Effector memory CD4-positive, alpha-beta T cell (primary cell): ENCODE measurements around the gene THBS3.
"Not testable (repeated sequence)": the region's sequence is repeated elsewhere in the genome, so short reads cannot be mapped to it uniquely, and the experiment has no call there.

Experiments used
- DNase-seq, 3 donors: peaks; one replicate each; pipeline ENCODE4 v3.0.0-alpha.2; 2020
- H3K27ac ChIP-seq: 2 replicates; pipeline ENCODE4 v1.7.0; 2013; ENCODE audit warnings: mild to moderate bottlenecking, low read length, moderate library complexity; ENCODE audit not compliant: insufficient read depth, poor library complexity, severe bottlenecking
- H3K27me3 ChIP-seq: replicated peaks from 2 replicates; pipeline ENCODE4 v1.7.0; 2013; ENCODE audit warnings: mild to moderate bottlenecking, low read length; ENCODE audit not compliant: insufficient read depth, control insufficient read depth, poor library complexity, severe bottlenecking
- H3K36me3 ChIP-seq: 2 replicates; pipeline ENCODE4 v1.7.0; 2013; ENCODE audit warnings: mild to moderate bottlenecking, low read length, moderate library complexity; ENCODE audit not compliant: control insufficient read depth, insufficient read depth
- H3K4me1 ChIP-seq: 2 replicates; pipeline ENCODE4 v1.7.0; 2013; ENCODE audit warnings: low read length, mild to moderate bottlenecking; ENCODE audit not compliant: control insufficient read depth, insufficient read depth, poor library complexity, severe bottlenecking
- H3K4me3 ChIP-seq: 2 replicates; pipeline ENCODE4 v1.7.0; 2013; ENCODE audit warnings: low read length, low read depth, mild to moderate bottlenecking; ENCODE audit not compliant: insufficient read depth, poor library complexity, severe bottlenecking
- H3K9me3 ChIP-seq: 2 replicates; pipeline ENCODE4 v1.7.0; 2013; ENCODE audit warnings: mild to moderate bottlenecking, low read length, moderate library complexity; ENCODE audit not compliant: control insufficient read depth

THBS3 gene

GRCh38 chr1:155235375-155235774 is 27.7 kb upstream of the THBS3 start:
- H3K27ac ChIP-seq, H3K9me3 ChIP-seq, H3K27me3 ChIP-seq, H3K4me1 ChIP-seq, DNase-seq, H3K4me3 ChIP-seq: not testable (repeated sequence)
- peaks cover 22% of the 10 kb centered on the region for H3K36me3 ChIP-seq

GRCh38 chr1:155233502-155233901 is 25.8 kb upstream of the THBS3 start:
- H3K4me1 ChIP-seq, DNase-seq, H3K9me3 ChIP-seq, H3K27ac ChIP-seq, H3K4me3 ChIP-seq, H3K27me3 ChIP-seq: not testable (repeated sequence)
- peaks cover 16% of the 10 kb centered on the region for H3K36me3 ChIP-seq

GRCh38 chr1:155232001-155232978 is 24.6 kb upstream of the THBS3 start:
- H3K27ac ChIP-seq, DNase-seq, H3K9me3 ChIP-seq, H3K27me3 ChIP-seq, H3K4me3 ChIP-seq: not testable (repeated sequence)
- peaks cover 14% of the 10 kb centered on the region for H3K36me3 ChIP-seq
- H3K4me1 ChIP-seq, result peaks cover 15% of the 10 kb centered on the region

- not testable (repeated sequence) for H3K27ac ChIP-seq, H3K36me3 ChIP-seq, DNase-seq
These were observed 23.6 kb upstream of the THBS3 start for GRCh38 chr1:155231302-155231701.

GRCh38 chr1:155228096-155228427 is 20.4 kb upstream of the THBS3 start:
- no peaks in the 10 kb centered on the region for H3K27me3 ChIP-seq
- H3K36me3 ChIP-seq, result no peaks in the 10 kb centered on the region
- DNase-seq, result no peak
- H3K4me3 ChIP-seq, result peak overlapping the region; percentile 57
- peak overlapping the region; percentile 82 for H3K27ac ChIP-seq
- peaks cover 9% of the 10 kb centered on the region for H3K4me1 ChIP-seq
- no peaks in the 10 kb centered on the region for H3K9me3 ChIP-seq

More at GRCh38 chr1:155231302-155231701, 23.6 kb upstream of the THBS3 start:
- H3K9me3 ChIP-seq, H3K27me3 ChIP-seq, H3K4me3 ChIP-seq: not testable (repeated sequence)
- H3K4me1 ChIP-seq, result peaks cover 17% of the 10 kb centered on the region

- Histone ChIP-seq H3K4me1 (peaks cover 9% of the 10 kb centered on the region), H3K27ac (peak overlapping the region; percentile 82), H3K9me3 (no peaks in the 10 kb centered on the region), H3K4me3 (peak overlapping the region; percentile 57), H3K36me3 (no peaks in the 10 kb centered on the region), H3K27me3 (no peaks in the 10 kb centered on the region)
- peak; percentile 96 to 97 (median 96) for DNase-seq
These were observed 19.8 kb upstream of the THBS3 start for GRCh38 chr1:155227261-155228095.

GRCh38 chr1:155226910-155227260 is 19.2 kb upstream of the THBS3 start:
- Histone ChIP-seq H3K36me3 (no peaks in the 10 kb centered on the region), H3K4me1 (peaks cover 9% of the 10 kb centered on the region), H3K27me3 (no peaks in the 10 kb centered on the region), H3K27ac (peak overlapping the region; percentile 82), H3K4me3 (peak overlapping the region; percentile 57), H3K9me3 (no peaks in the 10 kb centered on the region)
- DNase-seq, result no peak

- Histone ChIP-seq H3K27ac (peak overlapping the region; percentile 82), H3K27me3 (no peaks in the 10 kb centered on the region), H3K4me3 (peak overlapping the region; percentile 57), H3K36me3 (no peaks in the 10 kb centered on the region), H3K9me3 (no peaks in the 10 kb centered on the region), H3K4me1 (peaks cover 9% of the 10 kb centered on the region)
- DNase-seq, result peak; percentile 62 to 70 (median 68)
These were observed 18.7 kb upstream of the THBS3 start for GRCh38 chr1:155226188-155226909.

- H3K27me3 ChIP-seq, H3K4me1 ChIP-seq, H3K36me3 ChIP-seq, H3K27ac ChIP-seq, H3K4me3 ChIP-seq, H3K9me3 ChIP-seq, DNase-seq: not testable (repeated sequence)
These were observed 17.7 kb upstream of the THBS3 start for GRCh38 chr1:155225404-155225759.
